ENCODE data around the gene AOAH.
A peak's percentile ranks its signal among the peaks of the same experiment; 100 is the strongest.

GRCh38 chr7:36750451-36750850, 26.2 kb upstream of the AOAH start:
- TF ChIP-seq CTCF (conservative IDR thresholded peaks at IDR 0.05; ENCODE audit: low read length): peak; percentile 24; the same call in 1 of the 2 replicates
- TF ChIP-seq EZH2phosphoT487 (IDR thresholded peaks at IDR 0.05; ENCODE audit: borderline replicate concordance): no peak

All from Loucy (cell line).